ENCODE measurements around the gene S100A12. TPM values are rescaled to one million over a fixed set of nuclear protein-coding genes. Genes with fewer than 3 reads are reported as not detected.

S100A12 gene
- total RNA-seq, 1 experiment from 2014 or later = not detected

GRCh38 chr1:153365696-153366095, 9.7 kb downstream of the S100A12 start:
- Histone ChIP-seq H4K5ac (ENCODE audit: insufficient read length, low read depth, low read length) (no peak overlapping the region), H3T11ph (ENCODE audit: low read length) (no peak overlapping the region), H3K23ac (ENCODE audit: insufficient read length, low read depth, low read length) (no peak overlapping the region), H3K18ac (ENCODE audit: insufficient read length, low read depth, low read length) (no peak overlapping the region), H2AFZ (ENCODE audit: low read length) (no peak overlapping the region), H2BK20ac (ENCODE audit: low read depth, low read length, poor library complexity, severe bottlenecking) (no peak overlapping the region), H3K4me2 (ENCODE audit: insufficient read depth, insufficient read length, low read length) (no peak overlapping the region), H3K23me2 (ENCODE audit: insufficient read length, low read depth, low read length, poor library complexity, severe bottlenecking) (no peaks in the 10 kb centered on the region), H3K4ac (ENCODE audit: low read depth, low read length) (no peak overlapping the region), H3K79me1 (ENCODE audit: insufficient read depth, low read depth, low read length, poor library complexity, severe bottlenecking) (no peaks in the 10 kb centered on the region), H3K4me1 (ENCODE audit: insufficient read depth, low read length) (no peaks in the 10 kb centered on the region), H3K14ac (ENCODE audit: insufficient read depth, low read length) (no peak overlapping the region), H3K9ac (ENCODE audit: extremely low read depth, insufficient read length, low read length) (no peak overlapping the region), H2BK15ac (ENCODE audit: low read depth, low read length) (no peak overlapping the region), H3K9me3 (ENCODE audit: control insufficient read depth, low read depth, low read length) (no peaks in the 10 kb centered on the region), H2AK5ac (ENCODE audit: insufficient read length, low read length) (no peak overlapping the region), H4K8ac (replicated peaks; ENCODE audit: insufficient read length, low read depth, low read length) (no peak overlapping the region), H2BK12ac (ENCODE audit: insufficient read length, low read depth, low read length) (no peak overlapping the region), H2BK120ac (ENCODE audit: low read depth, low read length, poor library complexity, severe bottlenecking) (no peak overlapping the region), H3K27ac (ENCODE audit: insufficient read length, low read depth, low read length) (no peak overlapping the region), H2BK5ac (ENCODE audit: insufficient read length, low read length) (no peak overlapping the region), H4K91ac (ENCODE audit: insufficient read length, low read depth, low read length) (no peak overlapping the region), H3K79me2 (ENCODE audit: insufficient read depth, low read length) (no peaks in the 10 kb centered on the region), H3K27me3 (ENCODE audit: insufficient read depth, low read length) (no peaks in the 10 kb centered on the region), H4K20me1 (ENCODE audit: control insufficient read depth, insufficient read depth, insufficient read length) (no peaks in the 10 kb centered on the region), H3K56ac (ENCODE audit: insufficient read length, low read depth, low read length) (no peak overlapping the region)
- Mint-ChIP-seq H3K27ac (peak overlapping the region in 1 of 3 experiments; percentile 31; a peak in 1 of 7 replicates), H3K9me3 (peaks cover 0 to 10% of the 10 kb centered on the region in 2 experiments; a peak in 1 of 5 replicates), H3K36me3 (ENCODE audit: insufficient read depth in 1 of 3, low read depth in 3 of 3) (no peaks in the 10 kb centered on the region), H3K27me3 (ENCODE audit: low read depth) (peaks cover 4% of the 10 kb centered on the region), H3K4me1 (no peaks in the 10 kb centered on the region), H3K4me3 (no peak overlapping the region)
- DNase-seq = peak; percentile 14
- no peak for TF ChIP-seq CTCF (conservative IDR thresholded peaks at IDR 0.05)
- WGBS (ENCODE audit: extremely low coverage, insufficient read length, low lambda C conversion rate) = no CpG with 5 or more reads among the region's 8 CpGs

Data from H9 (cell line).